Measurements from ENCODE around the gene BANF1.

GRCh38 chr11:66008468-66009101, 6.3 kb downstream of the BANF1 start:
- TF ChIP-seq POLR2A (IDR thresholded peaks at IDR 0.05; ENCODE audit: low read length) = no peak
- no peak for TF ChIP-seq GATA1 (IDR thresholded peaks at IDR 0.05; ENCODE audit: low read depth, low read length)

All from erythroblast (primary cell).